ENCODE results near the gene TMEM184B. TPM values are rescaled to one million over a fixed set of nuclear protein-coding genes. Genes with fewer than 3 reads are reported as not detected.

The TMEM184B gene
- polyA plus RNA-seq, 1 experiment: 36.8 TPM

DNA sequence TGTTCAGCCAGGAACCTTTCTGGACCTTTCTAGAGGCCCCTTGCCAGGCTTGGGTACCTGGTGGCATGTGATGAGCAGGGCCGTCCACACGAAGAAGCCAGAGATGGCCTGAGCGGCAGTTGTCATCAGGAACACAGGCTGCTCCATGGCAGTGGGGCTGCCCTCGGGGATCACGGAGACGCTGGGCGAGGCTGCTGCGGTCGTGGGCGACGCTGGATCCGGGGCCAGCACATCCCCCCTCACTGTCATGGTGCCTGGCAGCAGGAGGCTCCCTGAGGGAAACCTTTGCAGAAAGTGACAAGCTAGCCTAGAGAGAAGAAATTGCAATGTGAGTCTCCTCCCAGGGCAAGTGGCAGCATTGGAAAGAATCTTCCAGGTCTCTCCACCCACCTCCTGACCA lies 25.1 kb downstream of the TMEM184B start:
- peaks cover 10% of the 10 kb centered on the region for H3K9me3 ChIP-seq (ENCODE audit: control insufficient read depth, insufficient read depth, low read length)
- TF ChIP-seq, protein P1, sequence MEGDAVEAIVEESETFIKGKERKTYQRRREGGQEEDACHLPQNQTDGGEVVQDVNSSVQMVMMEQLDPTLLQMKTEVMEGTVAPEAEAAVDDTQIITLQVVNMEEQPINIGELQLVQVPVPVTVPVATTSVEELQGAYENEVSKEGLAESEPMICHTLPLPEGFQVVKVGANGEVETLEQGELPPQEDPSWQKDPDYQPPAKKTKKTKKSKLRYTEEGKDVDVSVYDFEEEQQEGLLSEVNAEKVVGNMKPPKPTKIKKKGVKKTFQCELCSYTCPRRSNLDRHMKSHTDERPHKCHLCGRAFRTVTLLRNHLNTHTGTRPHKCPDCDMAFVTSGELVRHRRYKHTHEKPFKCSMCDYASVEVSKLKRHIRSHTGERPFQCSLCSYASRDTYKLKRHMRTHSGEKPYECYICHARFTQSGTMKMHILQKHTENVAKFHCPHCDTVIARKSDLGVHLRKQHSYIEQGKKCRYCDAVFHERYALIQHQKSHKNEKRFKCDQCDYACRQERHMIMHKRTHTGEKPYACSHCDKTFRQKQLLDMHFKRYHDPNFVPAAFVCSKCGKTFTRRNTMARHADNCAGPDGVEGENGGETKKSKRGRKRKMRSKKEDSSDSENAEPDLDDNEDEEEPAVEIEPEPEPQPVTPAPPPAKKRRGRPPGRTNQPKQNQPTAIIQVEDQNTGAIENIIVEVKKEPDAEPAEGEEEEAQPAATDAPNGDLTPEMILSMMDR (IDR thresholded peaks at IDR 0.05; ENCODE audit: low read depth, low read length): no peak
- H3K27me3 ChIP-seq (ENCODE audit: control insufficient read depth, insufficient read depth, low read length): no peaks in the 10 kb centered on the region
- H3K4me3 ChIP-seq (ENCODE audit: low read depth, low read length): no peak overlapping the region
- no peak overlapping the region for H3K27ac ChIP-seq (ENCODE audit: low read depth, low read length)
- ChIA-PET CTCF (interaction anchor here (0.5 to 0.9 kb wide), 2 partner anchors 9 to 164 kb away, joined by 3 read pairs; no protein-coding TSS in a partner anchor), POLR2A (no interaction called here)
- no peak for DNase-seq (ENCODE audit: low read depth, low spot score)

DNA sequence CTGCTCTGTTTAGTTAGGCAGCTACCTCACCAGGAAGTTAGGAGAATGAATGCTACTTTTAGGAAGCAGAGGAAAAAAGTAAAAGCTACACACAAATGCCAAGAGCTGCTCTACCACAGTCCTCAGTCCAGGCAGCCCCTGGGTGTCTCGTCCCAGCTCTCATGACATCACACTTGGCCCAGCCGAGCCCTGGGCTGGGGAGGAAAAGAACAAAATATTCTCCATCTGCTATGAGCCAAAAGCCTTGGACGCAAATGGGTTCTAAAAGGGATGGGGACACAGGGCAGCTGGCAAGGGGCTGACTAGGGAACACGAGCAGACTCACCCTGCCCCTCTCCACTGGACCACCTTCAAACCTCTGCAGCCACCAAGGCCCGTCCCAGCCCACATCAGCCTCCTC lies 26.1 kb downstream of the TMEM184B start:
- DNase-seq (ENCODE audit: low read depth, low spot score): no peak
- Histone ChIP-seq H3K27ac (ENCODE audit: low read depth, low read length) (no peak overlapping the region), H3K27me3 (ENCODE audit: control insufficient read depth, insufficient read depth, low read length) (no peaks in the 10 kb centered on the region), H3K4me3 (ENCODE audit: low read depth, low read length) (no peak overlapping the region), H3K9me3 (ENCODE audit: control insufficient read depth, insufficient read depth, low read length) (peaks cover 10% of the 10 kb centered on the region)
- POLR2A ChIA-PET: no interaction called here
- CTCF ChIA-PET: no interaction called here
- TF ChIP-seq, protein P1 (IDR thresholded peaks at IDR 0.05; ENCODE audit: low read depth, low read length): no peak

DNA sequence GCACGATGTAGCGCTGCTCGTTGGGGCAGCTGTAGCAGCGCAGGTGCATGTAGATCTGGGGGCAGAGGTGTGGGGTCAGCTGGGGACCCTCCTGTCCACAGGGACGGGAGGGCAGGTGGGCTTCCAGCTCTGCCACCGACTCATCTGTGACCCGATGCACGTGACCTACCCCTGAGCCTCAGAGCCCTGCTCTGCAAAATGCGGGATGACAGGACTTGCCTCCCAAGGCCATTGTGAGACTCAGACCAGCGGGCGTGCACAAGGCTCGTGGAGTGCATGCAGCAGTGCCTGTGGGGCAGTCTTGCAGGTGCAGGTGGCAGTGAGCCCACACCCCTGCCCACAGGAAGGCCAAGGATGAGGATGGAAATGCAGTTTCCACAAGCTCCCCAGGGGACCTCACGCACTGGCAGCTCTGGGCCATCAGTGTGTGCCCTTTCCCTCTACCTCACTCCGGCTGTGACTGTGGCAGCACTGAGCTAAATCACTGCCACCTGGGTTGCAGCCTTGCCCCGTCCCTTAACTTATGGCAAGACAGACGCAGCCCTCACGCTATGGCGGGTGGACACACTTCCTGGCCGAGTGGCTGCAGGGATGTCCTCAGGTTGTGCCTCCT lies 26.7 kb downstream of the TMEM184B start:
- Histone ChIP-seq H3K27me3 (ENCODE audit: control insufficient read depth, insufficient read depth, low read length) (no peaks in the 10 kb centered on the region), H3K9me3 (ENCODE audit: control insufficient read depth, insufficient read depth, low read length) (peaks cover 10% of the 10 kb centered on the region), H3K27ac (ENCODE audit: low read depth, low read length) (no peak overlapping the region), H3K4me3 (ENCODE audit: low read depth, low read length) (no peak overlapping the region)
- no peak for DNase-seq (ENCODE audit: low read depth, low spot score)
- TF ChIP-seq, protein P1 (IDR thresholded peaks at IDR 0.05; ENCODE audit: low read depth, low read length): no peak
- ChIA-PET CTCF (no interaction called here), POLR2A (no interaction called here)

DNA sequence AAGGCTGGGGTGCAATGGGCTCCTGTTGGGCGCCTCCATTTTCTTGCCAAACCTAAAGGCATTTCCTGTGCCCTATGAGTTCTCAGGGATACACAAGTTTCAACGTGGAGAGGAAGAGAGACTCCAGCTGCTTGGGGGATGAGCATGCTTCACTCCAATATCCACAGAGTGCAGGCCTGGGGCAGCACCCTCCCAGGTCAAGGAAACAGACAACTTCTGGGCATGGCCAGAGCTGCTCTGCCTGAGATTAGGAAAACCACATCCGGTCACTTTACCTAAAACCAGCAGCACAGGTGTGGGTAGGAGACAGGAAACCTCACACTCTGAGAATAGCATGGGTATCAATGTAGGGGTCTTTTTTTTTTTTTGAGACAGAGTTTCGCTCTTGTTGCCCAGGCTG lies 28.7 kb downstream of the TMEM184B start:
- Histone ChIP-seq H3K27ac (ENCODE audit: low read depth, low read length) (peak overlapping the region; percentile 73), H3K4me3 (ENCODE audit: low read depth, low read length) (no peak overlapping the region), H3K27me3 (ENCODE audit: control insufficient read depth, insufficient read depth, low read length) (no peaks in the 10 kb centered on the region), H3K9me3 (ENCODE audit: control insufficient read depth, insufficient read depth, low read length) (no peaks in the 10 kb centered on the region; the same call in none of the 2 replicates)
- TF ChIP-seq, protein P1 (IDR thresholded peaks at IDR 0.05; ENCODE audit: low read depth, low read length): no peak
- CTCF ChIA-PET: interaction anchor here (1.1 kb wide), 1 partner anchor 129 kb away, joined by 4 read pairs; no protein-coding TSS in a partner anchor
- POLR2A ChIA-PET: interaction anchor here (0.6 kb wide), 1 partner anchor 13 kb away, joined by 3 read pairs; no protein-coding TSS in a partner anchor
- no peak for DNase-seq (ENCODE audit: low read depth, low spot score)

DNA sequence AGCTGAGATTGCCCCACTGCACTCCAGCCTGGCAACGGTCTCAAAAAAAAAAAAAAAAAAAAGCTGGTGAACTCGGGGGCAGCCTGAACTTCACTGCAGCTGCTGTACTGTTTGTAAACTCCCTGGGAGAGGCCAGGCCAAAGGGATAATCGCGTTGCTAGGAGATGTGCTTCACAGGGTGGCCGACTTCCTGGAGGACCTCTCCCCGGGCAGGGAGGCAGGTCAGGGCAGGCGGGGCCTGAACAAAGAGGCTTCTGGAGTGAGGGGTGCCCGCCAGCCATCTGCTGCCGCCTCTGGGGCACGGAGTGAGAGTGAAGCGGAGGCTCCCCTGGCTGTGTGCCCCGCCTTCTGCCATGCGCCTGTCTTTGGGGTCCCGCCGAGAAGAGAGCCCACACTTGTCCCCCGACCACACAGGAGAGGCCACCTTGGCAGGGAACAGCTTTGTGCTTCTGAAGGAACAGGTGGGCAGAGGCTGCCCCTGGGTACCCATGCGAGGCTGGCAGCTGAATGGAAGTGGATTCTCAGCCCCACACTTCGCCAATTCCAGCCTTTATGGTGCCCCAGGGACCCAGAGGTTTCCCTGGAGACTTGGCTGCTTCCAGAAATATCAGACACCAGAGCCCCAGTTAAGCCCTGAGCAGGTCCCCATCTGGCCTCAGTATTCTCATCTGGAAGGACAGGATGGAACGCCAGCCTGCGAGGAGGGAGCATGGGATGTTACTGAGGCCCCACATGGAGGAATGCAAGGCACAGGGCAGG lies 29.6 kb downstream of the TMEM184B start:
- Histone ChIP-seq H3K4me3 (ENCODE audit: low read depth, low read length) (no peak overlapping the region), H3K27me3 (ENCODE audit: control insufficient read depth, insufficient read depth, low read length) (no peaks in the 10 kb centered on the region), H3K9me3 (ENCODE audit: control insufficient read depth, insufficient read depth, low read length) (no peaks in the 10 kb centered on the region; the same call in 1 of the 2 replicates), H3K27ac (ENCODE audit: low read depth, low read length) (peak overlapping the region; percentile 73)
- peak; percentile 45 for DNase-seq (ENCODE audit: low read depth, low spot score)
- TF ChIP-seq, protein P1 (IDR thresholded peaks at IDR 0.05; ENCODE audit: low read depth, low read length): no peak
- POLR2A ChIA-PET: interaction anchor here (0.6 to 1.4 kb wide), 5 partner anchors 14 to 234 kb away, joined by 3 to 29 read pairs (median 4); partner anchors contain the start of gene TMEM184B
- CTCF ChIA-PET: interaction anchor here (0.6 to 0.7 kb wide), 2 partner anchors 67 to 128 kb away, joined by 3 to 4 read pairs; no protein-coding TSS in a partner anchor
